Ishikawa (cell line): Measurements from ENCODE around the gene NPC1.

Experiments
- CEBPB ChIP-seq: IDR thresholded peaks from 2 replicates; pipeline ENCODE4 v1.6.1; 2012
- CREB1 ChIP-seq: IDR thresholded peaks from 2 replicates; pipeline ENCODE4 v1.6.1; 2012; ENCODE audit warnings: low read depth
- EGR1 ChIP-seq: IDR thresholded peaks from 2 replicates; pipeline ENCODE4 v1.6.1; 2012
- EP300 ChIP-seq: IDR thresholded peaks from 2 replicates; pipeline ENCODE4 v1.6.1; 2012; ENCODE audit warnings: borderline replicate concordance
- NFIC ChIP-seq: IDR thresholded peaks from 2 replicates; pipeline ENCODE4 v1.6.1; 2012
- RAD21 ChIP-seq: IDR thresholded peaks from 2 replicates; pipeline ENCODE4 v1.6.1; 2012; ENCODE audit warnings: low read depth
- REST ChIP-seq: IDR thresholded peaks from 2 replicates; pipeline ENCODE4 v1.6.1; 2012; ENCODE audit warnings: low read depth, mild to moderate bottlenecking
- TAF1 ChIP-seq: IDR thresholded peaks from 2 replicates; pipeline ENCODE4 v1.6.1; 2012; ENCODE audit warnings: low read depth, mild to moderate bottlenecking
- TCF12 ChIP-seq: IDR thresholded peaks from 2 replicates; pipeline ENCODE4 v1.6.1; 2012; ENCODE audit warnings: low read depth
- TEAD4 ChIP-seq: IDR thresholded peaks from 2 replicates; pipeline ENCODE4 v1.6.1; 2012
- USF1 ChIP-seq: IDR thresholded peaks from 2 replicates; pipeline ENCODE4 v1.6.1; 2012
- YY1 ChIP-seq: IDR thresholded peaks from 2 replicates; pipeline ENCODE4 v1.6.1; 2012; ENCODE audit warnings: low read depth
- ZBTB7A ChIP-seq: IDR thresholded peaks from 2 replicates; pipeline ENCODE4 v1.6.1; 2012; ENCODE audit warnings: low read depth
- TF ChIP-seq, protein P1 (sequence below): IDR thresholded peaks from 2 replicates; pipeline ENCODE4 v1.6.1; 2012

- TF ChIP-seq TAF1 (no peak), CEBPB (no peak), USF1 (no peak), NFIC (no peak), TCF12 (no peak), REST (no peak), EGR1 (no peak), RAD21 (no peak), ZBTB7A (no peak), CREB1 (no peak), YY1 (no peak), TEAD4 (no peak), EP300 (no peak)
- TF ChIP-seq, protein P1, sequence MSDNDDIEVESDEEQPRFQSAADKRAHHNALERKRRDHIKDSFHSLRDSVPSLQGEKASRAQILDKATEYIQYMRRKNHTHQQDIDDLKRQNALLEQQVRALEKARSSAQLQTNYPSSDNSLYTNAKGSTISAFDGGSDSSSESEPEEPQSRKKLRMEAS = no peak
Observed at GRCh38 chr18:23539296-23539695, 47.0 kb downstream of the NPC1 start.
